DOHH2 (cell line): Measurements from ENCODE around the gene CTDP1.

Source experiments
- H3F3A ChIP-seq: fragments of 200-600 bp; sonication (generic), shearing (Covaris generic); 2 replicates; pipeline ENCODE4 v1.6.0; 2016; ENCODE audit warnings: antibody characterized with exemption, mild to moderate bottlenecking; ENCODE audit not compliant: control insufficient read depth, insufficient read depth
- H3K27ac ChIP-seq: fragments of 200-600 bp; sonication (generic); 2 replicates; pipeline ENCODE4 v1.5.1; 2014; ENCODE audit warnings: low read depth, mild to moderate bottlenecking, low read length, moderate library complexity
- H3K27me3 ChIP-seq: fragments of 200-600 bp; sonication (generic); 2 replicates; pipeline ENCODE4 v1.6.1; 2014; ENCODE audit warnings: mild to moderate bottlenecking, low read length, mixed read lengths; ENCODE audit not compliant: control insufficient read depth
- H3K36me3 ChIP-seq: fragments of 200-600 bp; sonication (generic); 2 replicates; pipeline ENCODE4 v1.6.1; 2014; ENCODE audit warnings: mild to moderate bottlenecking, low read length, moderate library complexity, mixed read lengths; ENCODE audit not compliant: control insufficient read depth
- H3K4me1 ChIP-seq: fragments of 200-600 bp; sonication (generic); 2 replicates; pipeline ENCODE4 v1.6.1; 2014; ENCODE audit warnings: mild to moderate bottlenecking, low read length, mixed read lengths; ENCODE audit not compliant: control insufficient read depth
- H3K4me2 ChIP-seq: fragments of 200-600 bp; sonication (generic); 2 replicates; pipeline ENCODE4 v1.6.0; 2014; ENCODE audit warnings: mild to moderate bottlenecking, low read length, moderate library complexity
- H3K4me3 ChIP-seq: fragments of 200-600 bp; sonication (generic); 2 replicates; pipeline ENCODE4 v1.5.1; 2014; ENCODE audit warnings: mild to moderate bottlenecking, low read length, mixed read lengths
- H3K79me2 ChIP-seq: fragments of 200-600 bp; sonication (generic); 2 replicates; pipeline ENCODE4 v1.6.1; 2014; ENCODE audit warnings: mild to moderate bottlenecking, low read length, mixed read lengths; ENCODE audit not compliant: control insufficient read depth
- H3K9me2 ChIP-seq: fragments of 200-600 bp; sonication (generic); replicated peaks from 2 replicates; pipeline ENCODE4 v1.6.1; 2014; ENCODE audit warnings: mild to moderate bottlenecking, low read length, mixed read lengths; ENCODE audit not compliant: control insufficient read depth
- H3K9me3 ChIP-seq: fragments of 200-600 bp; sonication (generic); 2 replicates; pipeline ENCODE4 v1.6.1; 2014; ENCODE audit warnings: antibody characterized with exemption, low read length, mixed read lengths; ENCODE audit not compliant: control insufficient read depth, insufficient read depth
- H4K20me1 ChIP-seq: fragments of 200-600 bp; sonication (generic); 2 replicates; pipeline ENCODE4 v1.6.0; 2014; ENCODE audit warnings: low read depth, mild to moderate bottlenecking, antibody characterized with exemption, low read length, moderate library complexity; ENCODE audit not compliant: control insufficient read depth, insufficient read depth
- CTCF ChIP-seq: fragments of 200-600 bp; sonication (generic); IDR thresholded peaks from one replicate; pipeline ENCODE4 v1.5.1; 2014; ENCODE audit warnings: antibody characterized with exemption, mild to moderate bottlenecking, low read depth, low read length; ENCODE audit not compliant: poor library complexity, severe bottlenecking
- EZH2phosphoT487 ChIP-seq: fragments of 200-600 bp; sonication (generic); IDR thresholded peaks from 2 replicates; pipeline ENCODE4 v1.6.1; 2017; ENCODE audit warnings: borderline replicate concordance, mild to moderate bottlenecking, antibody characterized with exemption, low read length, moderate library complexity, mixed read lengths

Gene CTDP1

GRCh38 chr18:79679552-79680099 is at the start of gene CTDP1:
TSS of gene CTDP1 (plus strand) at chr18:79679803. CDS start at chr18:79679948, 145 bp downstream.
- no peaks in the 10 kb centered on the region for H3F3A ChIP-seq
- peak within 1 kb of the TSS; percentile 93 for H3K4me3 ChIP-seq
- TF ChIP-seq CTCF, result no peak
- no peak for TF ChIP-seq EZH2phosphoT487
- peak within 1 kb of the TSS; percentile 78 for H3K27ac ChIP-seq
- peak within 1 kb of the TSS; percentile 80 for H3K4me2 ChIP-seq
- peaks cover 44% of the 10 kb centered on the region for H3K4me1 ChIP-seq
- peaks cover 27% of the 10 kb centered on the region for H3K36me3 ChIP-seq
- no peaks in the 10 kb centered on the region for H3K9me2 ChIP-seq
- H4K20me1 ChIP-seq, result peaks cover 22% of the 10 kb centered on the region
- H3K79me2 ChIP-seq, result peaks cover 70% of the 10 kb centered on the region
- no peaks in the 10 kb centered on the region for H3K27me3 ChIP-seq
- no peaks in the 10 kb centered on the region for H3K9me3 ChIP-seq

GRCh38 chr18:79630281-79631095 is 49.1 kb upstream of the CTDP1 start:
- H4K20me1 ChIP-seq, result peaks cover 9% of the 10 kb centered on the region
- H3K4me1 ChIP-seq, result peaks cover 16% of the 10 kb centered on the region
- peaks cover 23% of the 10 kb centered on the region; the same call in 1 of the 2 replicates for H3K9me3 ChIP-seq
- peaks cover 50% of the 10 kb centered on the region for H3K27me3 ChIP-seq
- H3K27ac ChIP-seq, result no peak overlapping the region
- no peak overlapping the region for H3K4me3 ChIP-seq
- TF ChIP-seq EZH2phosphoT487, result no peak
- no peak for TF ChIP-seq CTCF
- H3K36me3 ChIP-seq, result no peaks in the 10 kb centered on the region
- no peaks in the 10 kb centered on the region for H3K9me2 ChIP-seq
- H3F3A ChIP-seq, result peaks cover 6% of the 10 kb centered on the region
- H3K79me2 ChIP-seq, result no peaks in the 10 kb centered on the region
- no peak overlapping the region for H3K4me2 ChIP-seq

- Histone ChIP-seq H3K4me3 (no peak overlapping the region), H3K4me2 (no peak overlapping the region), H3K4me1 (peaks cover 10% of the 10 kb centered on the region), H3K36me3 (no peaks in the 10 kb centered on the region), H3F3A (peaks cover 3% of the 10 kb centered on the region; the same call in 1 of the 2 replicates), H3K79me2 (no peaks in the 10 kb centered on the region), H3K27ac (no peak overlapping the region), H4K20me1 (peaks cover 5% of the 10 kb centered on the region), H3K27me3 (peaks cover 44% of the 10 kb centered on the region), H3K9me3 (peaks cover 23% of the 10 kb centered on the region; the same call in 1 of the 2 replicates), H3K9me2 (no peaks in the 10 kb centered on the region)
- TF ChIP-seq EZH2phosphoT487, result no peak
Observed at GRCh38 chr18:79631096-79631507, 48.5 kb upstream of the CTDP1 start.
